ENCODE results near the gene DLGAP4.

- TF ChIP-seq CTCF (conservative IDR thresholded peaks at IDR 0.05; ENCODE audit: low read depth, low read length) (no peak), EZH2 (IDR thresholded peaks at IDR 0.05; ENCODE audit: borderline replicate concordance, low read depth, low read length, poor library complexity, severe bottlenecking) (no peak)
Observed at GRCh38 chr20:36499211-36499610, 193.1 kb downstream of the DLGAP4 start.

All from A673 (cell line).